BJ (cell line): Measurements from ENCODE around the gene HNF1A. TPM values are rescaled to one million over a fixed set of nuclear protein-coding genes. Genes with fewer than 3 reads are reported as not detected.
A peak's percentile ranks its signal among the peaks of the same experiment; 100 is the strongest.

Experiments
- CTCF ChIA-PET: fragments of 350-600 bp; formaldehyde crosslinking; extraction: SDS; loops from one replicate; lab custom pipeline; 2021; ENCODE audit warnings: antibody characterized with exemption, inconsistent platforms; lab: Yijun Ruan, JAX
- POLR2A ChIA-PET: fragments of 300-600 bp; sonication (Branson Sonifier 250); formaldehyde crosslinking; extraction: SDS; loops from one replicate; lab custom pipeline; 2021; ENCODE audit warnings: antibody characterized with exemption; lab: Charles Lee
- DNase-seq: peaks from one replicate; pipeline ENCODE4 v3.0.0-alpha.2; 2011; ENCODE audit warnings: low read depth
- H3K27me3 ChIP-seq: 2 replicates; pipeline ENCODE4 v1.6.0; 2011; ENCODE audit warnings: low read length; ENCODE audit not compliant: control insufficient read depth, insufficient read depth
- H3K36me3 ChIP-seq: 2 replicates; pipeline ENCODE4 v1.5.1; 2011; ENCODE audit warnings: low read length; ENCODE audit not compliant: control insufficient read depth, insufficient read depth
- H3K4me3 ChIP-seq: 2 replicates; pipeline ENCODE4 v1.5.1; 2011; ENCODE audit warnings: low read depth, mild to moderate bottlenecking, control low read depth, low read length
- CTCF ChIP-seq: IDR thresholded peaks from 2 replicates; pipeline ENCODE4 v1.5.1; 2011; ENCODE audit warnings: low read depth, mild to moderate bottlenecking, control low read depth, inconsistent platforms, low read length, moderate library complexity; ENCODE audit not compliant: insufficient read depth
- polyA plus RNA-seq: library from polyadenylated mRNA; depleted of rRNA; stranded (reverse); fragments of >200 nt; gene quantifications from 2 replicates; pipeline ENCODE4 v1.2.3, GENCODE V29; 2011

Gene HNF1A
- polyA plus RNA-seq, 1 experiment: not detected

GRCh38 chr12:121015825-121016766 lies 37.8 kb downstream of the HNF1A start, which contains the start of gene C12orf43:
C12orf43 (minus strand) TSS chr12:121016487; CDS start chr12:121016474, 13 bp downstream.
- peaks cover 8% of the 10 kb centered on the region for H3K36me3 ChIP-seq
- ChIA-PET POLR2A (interaction anchor here (0.5 kb wide), 1 partner anchor 628 kb away, joined by 4 read pairs; no protein-coding TSS in a partner anchor), CTCF (interaction anchor here (1.3 kb wide), 1 partner anchor 11 kb away, joined by 4 read pairs; no protein-coding TSS in a partner anchor)
- H3K4me3 ChIP-seq: peak within 1 kb of the TSS; percentile 96
- 0 out of 2 replicates have a peak, but pooled peaks cover 2% of the 10 kb centered on the region for H3K27me3 ChIP-seq
- DNase-seq: no peak
- no peak for TF ChIP-seq CTCF

- Histone ChIP-seq H3K27me3 (0 out of 2 replicates have a peak, but pooled peaks cover 2% of the 10 kb centered on the region), H3K36me3 (no peaks in the 10 kb centered on the region), H3K4me3 (no peak overlapping the region)
- ChIA-PET CTCF (no interaction called here), POLR2A (no interaction called here)
- DNase-seq: no peak
- no peak for TF ChIP-seq CTCF
Measured at GRCh38 chr12:121017966-121018491, 39.7 kb downstream of the HNF1A start.

GRCh38 chr12:121018860-121019617 lies 40.7 kb downstream of the HNF1A start:
- H3K36me3 ChIP-seq: no peaks in the 10 kb centered on the region
- POLR2A ChIA-PET: no interaction called here

GRCh38 chr12:121021754-121022153 lies 43.4 kb downstream of the HNF1A start:
- ChIA-PET CTCF (no interaction called here), POLR2A (no interaction called here)
- no peak for DNase-seq
- 0 out of 2 replicates have a peak, but pooled peaks cover 2% of the 10 kb centered on the region for H3K27me3 ChIP-seq
- no peaks in the 10 kb centered on the region for H3K36me3 ChIP-seq
- H3K4me3 ChIP-seq: no peak overlapping the region
- no peak for TF ChIP-seq CTCF

More at GRCh38 chr12:121018860-121019617, 40.7 kb downstream of the HNF1A start:
- no peak for DNase-seq
- CTCF ChIA-PET: no interaction called here
- no peak for TF ChIP-seq CTCF
- H3K4me3 ChIP-seq: no peak overlapping the region
- 0 out of 2 replicates have a peak, but pooled peaks cover 2% of the 10 kb centered on the region for H3K27me3 ChIP-seq
